ENCODE data around the gene KIFC3. TPM values are rescaled to one million over a fixed set of nuclear protein-coding genes. Genes with fewer than 3 reads are reported as not detected.
A peak's percentile ranks its signal among the peaks of the same experiment; 100 is the strongest.
"Not testable (repeated sequence)": the region's sequence is repeated elsewhere in the genome, so short reads cannot be mapped to it uniquely, and the experiment has no call there.

KIFC3 gene
- total and polyA plus RNA-seq, 8 donors: 41.4 to 96.8 (median 60.0) TPM

DNA sequence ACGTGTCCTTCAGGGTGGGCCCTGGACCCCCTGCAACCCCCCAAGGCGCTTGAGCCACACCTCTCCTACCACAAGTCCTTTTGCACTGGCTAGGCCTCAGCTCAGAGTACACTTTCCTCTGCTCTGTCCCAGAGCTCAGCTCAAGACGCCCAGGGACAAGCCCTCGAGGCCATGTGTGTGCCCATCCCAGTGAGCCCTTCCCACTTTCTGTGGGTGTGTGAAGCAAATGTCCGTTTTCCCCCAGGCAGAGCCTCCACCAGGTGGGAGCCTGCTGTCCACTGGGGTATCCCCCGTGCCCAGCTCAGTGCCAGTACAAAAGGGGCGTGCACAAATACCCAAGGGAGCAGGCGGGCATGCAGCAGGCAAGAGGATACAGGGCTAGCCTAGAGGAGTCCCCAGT, 18.4 kb downstream of the KIFC3 start:
- Histone ChIP-seq H3K27me3 (no peaks in the 10 kb centered on the region), H3K4me1 (peaks cover 5 to 14% of the 10 kb centered on the region in 2 donors), H3K36me3 (peaks cover 0 to 65% of the 10 kb centered on the region in 2 donors), H3K9me3 (no peaks in the 10 kb centered on the region), H3K27ac (no peak overlapping the region), H3K4me3 (no peak overlapping the region)
- no peak for TF ChIP-seq CTCF (IDR thresholded peaks at IDR 0.05)
- intact Hi-C loops (cut with DNase I): loop anchor here in 1 of 2 donors (10.0 kb wide), 1 partner anchor 81 kb away; no protein-coding TSS in a partner anchor
- DNase-seq (peak in 1 of 4 donors; percentile 38), ATAC-seq (no peak)

DNA sequence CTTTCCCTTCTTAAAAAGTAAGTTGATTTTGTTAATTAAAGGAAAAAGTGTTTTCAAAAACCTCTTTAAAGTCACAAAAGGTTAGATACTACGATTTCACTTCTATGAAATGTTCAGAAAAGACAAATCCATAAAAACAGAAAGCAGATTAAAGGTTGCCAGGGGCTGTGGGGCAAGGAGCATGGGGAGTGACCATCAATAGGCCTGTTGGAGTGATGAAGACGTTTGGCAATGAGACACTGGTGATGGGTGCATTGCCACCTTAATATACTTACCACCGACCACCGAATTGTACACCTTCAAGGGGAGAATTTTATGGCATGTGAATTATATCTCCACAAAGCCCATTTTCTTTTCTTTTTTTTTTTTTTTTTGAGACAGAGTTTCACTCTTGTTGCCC, 19.2 kb downstream of the KIFC3 start:
- H3K9me3 ChIP-seq: no peaks in the 10 kb centered on the region
- peaks cover 0 to 61% of the 10 kb centered on the region in 2 donors for H3K36me3 ChIP-seq
- H3K4me1 ChIP-seq: peaks cover 5 to 14% of the 10 kb centered on the region in 2 donors
- H3K27ac ChIP-seq: no peak overlapping the region
- no peak for ATAC-seq
- TF ChIP-seq CTCF (IDR thresholded peaks at IDR 0.05): no peak
- H3K27me3 ChIP-seq: no peaks in the 10 kb centered on the region
- H3K4me3 ChIP-seq: no peak overlapping the region
- intact Hi-C loops (cut with DNase I): loop anchor here in 1 of 2 donors (10.0 kb wide), 1 partner anchor 82 kb away; no protein-coding TSS in a partner anchor
- peak in 1 of 4 donors; percentile 0 for DNase-seq

DNA sequence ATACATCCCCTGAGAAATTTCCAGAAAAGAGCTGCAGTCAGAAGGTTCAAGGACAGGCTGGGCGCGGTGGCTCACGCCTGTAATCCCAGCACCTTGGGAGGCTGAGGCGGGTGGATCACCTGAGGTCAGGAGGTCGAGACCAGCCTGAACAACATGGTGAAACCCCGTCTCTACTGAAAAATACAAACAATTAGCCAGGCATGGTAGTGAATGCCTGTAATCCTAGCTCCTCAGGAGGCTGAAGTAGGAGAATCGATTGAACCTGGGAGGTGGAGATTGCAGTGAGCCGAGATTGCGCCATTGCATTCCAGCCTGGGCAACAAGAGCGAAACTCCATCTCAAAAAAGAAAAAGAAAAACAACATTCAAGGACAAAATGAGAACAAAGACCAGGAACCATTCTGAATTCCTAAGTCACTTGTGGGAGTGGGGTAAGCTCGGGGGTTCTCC, 19.7 kb downstream of the KIFC3 start:
- Histone ChIP-seq H3K36me3 (peaks cover 0 to 57% of the 10 kb centered on the region in 2 donors), H3K4me1 (peaks cover 5 to 10% of the 10 kb centered on the region in 2 donors)
- not testable (repeated sequence) for H3K4me3 ChIP-seq, H3K9me3 ChIP-seq, H3K27me3 ChIP-seq, H3K27ac ChIP-seq, ATAC-seq
- DNase-seq: peak in 1 of 4 donors; percentile 28
- intact Hi-C loops (cut with DNase I): loop anchor here in 1 of 2 donors (10.0 kb wide), 1 partner anchor 82 kb away; no protein-coding TSS in a partner anchor

DNA sequence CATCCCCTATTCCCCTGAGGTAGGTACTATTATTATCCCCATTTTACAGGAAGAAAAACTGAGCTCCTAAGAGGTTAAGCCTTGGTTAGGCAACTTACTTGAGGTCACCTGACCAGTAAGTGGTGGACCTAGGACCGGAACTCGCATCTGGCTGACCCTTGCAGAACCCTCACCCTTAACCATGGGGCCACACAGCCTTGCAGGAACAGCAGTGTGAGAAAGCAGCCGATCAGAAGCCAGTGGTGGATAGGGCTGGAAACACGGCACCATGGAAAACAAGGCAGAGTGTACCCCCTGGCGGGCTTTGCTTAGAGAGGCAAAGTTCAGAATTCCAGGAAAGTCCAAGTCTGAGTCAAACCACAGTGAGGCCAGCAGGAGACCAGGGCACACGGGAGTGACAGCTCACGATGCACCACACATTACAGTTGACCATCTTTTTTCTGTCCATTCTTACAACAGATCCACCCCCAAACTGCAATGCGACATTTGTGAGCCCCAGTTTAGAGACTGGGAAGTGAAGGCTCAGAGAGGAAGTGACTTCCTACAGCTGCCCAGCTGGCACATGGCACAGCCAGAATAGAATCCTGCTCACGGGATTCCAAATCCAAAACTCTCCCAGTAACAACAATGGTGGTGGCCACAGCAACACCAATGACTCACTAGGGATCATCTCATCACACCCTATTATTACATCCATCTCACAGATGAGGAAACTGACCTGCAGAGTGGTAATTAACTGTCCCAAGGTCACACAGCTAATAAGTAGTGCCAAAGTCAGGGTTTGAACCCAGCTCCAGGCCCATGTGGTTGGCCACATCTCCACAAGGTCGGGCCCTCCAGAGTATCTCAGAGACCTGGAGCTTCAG, 20.3 kb downstream of the KIFC3 start:
- Histone ChIP-seq H3K27ac (no peak overlapping the region), H3K27me3 (no peaks in the 10 kb centered on the region), H3K36me3 (peaks cover 0 to 50% of the 10 kb centered on the region in 2 donors), H3K4me3 (no peak overlapping the region), H3K4me1 (peaks cover 5% of the 10 kb centered on the region in 2 donors), H3K9me3 (no peaks in the 10 kb centered on the region)
- DNase-seq: peak in 1 of 4 donors; percentile 1
- intact Hi-C loops (cut with DNase I): loop anchor here in 1 of 2 donors (10.0 kb wide), 1 partner anchor 83 kb away; no protein-coding TSS in a partner anchor
- ATAC-seq: no peak
- TF ChIP-seq CTCF (IDR thresholded peaks at IDR 0.05): no peak

GRCh38 chr16:57781349-57781740, 20.9 kb downstream of the KIFC3 start:
- DNase-seq: peak in 1 of 4 donors; percentile 18
- ATAC-seq: no peak
- no peak overlapping the region for H3K4me3 ChIP-seq
- intact Hi-C loops (cut with DNase I): loop anchor here in 1 of 2 donors (10.0 kb wide), 1 partner anchor 83 kb away; no protein-coding TSS in a partner anchor
- TF ChIP-seq CTCF (IDR thresholded peaks at IDR 0.05): no peak
- no peaks in the 10 kb centered on the region for H3K4me1 ChIP-seq
- H3K36me3 ChIP-seq: peaks cover 0 to 49% of the 10 kb centered on the region in 2 donors
- no peaks in the 10 kb centered on the region for H3K9me3 ChIP-seq
- no peak overlapping the region for H3K27ac ChIP-seq
- no peaks in the 10 kb centered on the region for H3K27me3 ChIP-seq

GRCh38 chr16:57779836-57780235, 22.5 kb downstream of the KIFC3 start:
- not testable (repeated sequence) for H3K4me1 ChIP-seq, DNase-seq, H3K4me3 ChIP-seq, H3K27ac ChIP-seq, H3K9me3 ChIP-seq, H3K27me3 ChIP-seq, ATAC-seq
- intact Hi-C loops (cut with DNase I): loop anchor here in 1 of 2 donors (10.0 kb wide), 1 partner anchor 85 kb away; no protein-coding TSS in a partner anchor
- H3K36me3 ChIP-seq: peaks cover 0 to 53% of the 10 kb centered on the region in 2 donors

All from left lung (tissue), 10 donors.